Kidney epithelial cell (primary cell): Measurements from ENCODE around the gene MAPT. TPM values are rescaled to one million over a fixed set of nuclear protein-coding genes. Genes with fewer than 3 reads are reported as not detected.

Source experiments
- DNase-seq: peaks from one replicate; pipeline ENCODE4 v3.0.0-alpha.2; 2010; ENCODE audit warnings: low read depth
- H3K27me3 ChIP-seq: 2 replicates; pipeline ENCODE4 v1.6.0; 2011; ENCODE audit warnings: low read length; ENCODE audit not compliant: control insufficient read depth, insufficient read depth
- H3K36me3 ChIP-seq: 2 replicates; pipeline ENCODE4 v1.5.1; 2011; ENCODE audit warnings: low read length; ENCODE audit not compliant: control insufficient read depth, insufficient read depth
- H3K4me3 ChIP-seq: 2 replicates; pipeline ENCODE4 v1.5.1; 2011; ENCODE audit warnings: low read depth, mild to moderate bottlenecking, control low read depth, low read length
- CTCF ChIP-seq: IDR thresholded peaks from 2 replicates; pipeline ENCODE4 v1.5.1; 2011; ENCODE audit warnings: mild to moderate bottlenecking, moderate library complexity, low read length, control low read depth, inconsistent platforms; ENCODE audit not compliant: insufficient read depth, poor library complexity, severe bottlenecking
- total RNA-seq: library from RNA; depleted of rRNA; stranded (reverse); fragments of >200 nt; gene quantifications from 2 replicates; pipeline ENCODE4 v1.2.3, GENCODE V29; 2015

The MAPT gene
- total RNA-seq, 1 donor from 2014 or later, result 0.25 TPM

GRCh38 chr17:46038414-46038813 lies 144.1 kb downstream of the MAPT start:
- Histone ChIP-seq H3K27me3 (no peaks in the 10 kb centered on the region), H3K4me3 (no peak overlapping the region), H3K36me3 (no peaks in the 10 kb centered on the region)
- TF ChIP-seq CTCF, result no peak
- DNase-seq, result no peak

- Histone ChIP-seq H3K4me3 (no peak overlapping the region), H3K36me3 (no peaks in the 10 kb centered on the region), H3K27me3 (no peaks in the 10 kb centered on the region)
- TF ChIP-seq CTCF, result no peak
- DNase-seq, result no peak
Measured at GRCh38 chr17:46038937-46039336, 144.6 kb downstream of the MAPT start.

DNA sequence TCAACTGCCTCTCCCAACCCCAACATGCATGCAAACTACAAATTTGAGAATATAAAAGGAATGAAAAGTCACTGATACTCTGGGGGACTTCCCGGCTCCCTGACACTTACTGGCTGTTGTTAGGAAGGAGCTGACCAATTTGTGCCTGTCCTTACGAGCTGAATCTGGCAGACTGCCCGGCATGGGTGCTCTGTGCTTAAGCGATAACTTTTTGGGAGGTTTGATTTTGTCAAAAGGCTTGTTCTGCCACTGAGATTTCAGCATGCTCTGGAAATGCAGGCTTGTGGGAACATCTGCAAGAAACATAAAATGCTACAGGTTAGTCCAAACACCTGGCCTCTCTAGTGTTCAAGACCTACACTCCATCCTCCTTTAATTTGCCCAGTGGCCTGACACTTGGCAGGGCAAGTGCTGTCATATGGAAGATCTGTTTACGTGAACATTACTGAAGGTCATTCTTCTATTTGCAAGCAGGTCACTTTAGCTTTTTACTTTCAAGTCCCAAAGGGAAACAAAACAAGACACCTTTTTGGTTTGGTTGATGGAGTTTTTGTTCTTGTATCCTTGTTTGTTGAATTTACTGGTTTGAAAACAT lies 145.3 kb downstream of the MAPT start:
- H3K27me3 ChIP-seq, result no peaks in the 10 kb centered on the region
- TF ChIP-seq CTCF, result no peak
- H3K36me3 ChIP-seq, result no peaks in the 10 kb centered on the region
- DNase-seq, result no peak
- H3K4me3 ChIP-seq, result no peak overlapping the region

DNA sequence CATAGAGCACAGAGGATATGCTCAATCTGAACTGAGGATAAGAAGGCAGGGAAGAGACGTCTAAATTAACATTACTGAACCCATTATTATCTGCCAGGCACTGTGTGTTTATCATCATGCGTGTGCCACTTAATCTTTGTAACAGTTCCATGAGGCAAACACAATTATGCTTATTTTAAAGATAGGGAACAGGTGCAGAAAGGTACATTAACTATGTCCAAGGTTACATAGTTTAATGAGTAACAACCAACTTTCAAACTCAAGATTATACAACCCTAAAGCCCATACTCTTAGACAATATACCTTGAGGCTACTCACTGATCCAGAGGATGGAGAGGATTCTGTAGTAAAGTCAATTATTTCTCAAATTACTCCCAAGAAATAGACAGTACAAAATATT lies 147.9 kb downstream of the MAPT start:
- Histone ChIP-seq H3K27me3 (no peaks in the 10 kb centered on the region), H3K4me3 (no peak overlapping the region), H3K36me3 (peaks cover 2% of the 10 kb centered on the region)
- DNase-seq, result no peak
- TF ChIP-seq CTCF, result no peak

DNA sequence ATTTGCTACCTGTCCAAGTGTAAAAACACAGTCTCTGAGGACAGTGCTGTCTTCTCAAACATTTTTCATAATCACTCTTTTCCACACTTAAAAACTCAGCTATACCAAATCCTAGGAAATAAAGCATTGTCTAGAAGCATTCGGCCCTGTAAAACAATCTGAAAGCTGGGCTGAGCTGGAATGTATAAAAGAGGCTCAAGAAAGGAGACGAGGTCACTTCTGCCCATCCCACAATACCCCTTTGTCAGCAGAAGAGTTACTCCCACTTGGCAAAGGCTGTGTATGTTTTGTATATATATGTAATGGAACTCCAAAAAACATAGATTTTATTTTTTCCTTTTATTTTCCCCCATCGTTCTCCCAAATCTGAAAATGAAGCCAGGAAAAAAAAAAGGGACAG lies 148.6 kb downstream of the MAPT start:
- Histone ChIP-seq H3K4me3 (no peak overlapping the region), H3K36me3 (peaks cover 2% of the 10 kb centered on the region), H3K27me3 (no peaks in the 10 kb centered on the region)
- TF ChIP-seq CTCF, result no peak
- no peak for DNase-seq

GRCh38 chr17:46043606-46044005 lies 149.3 kb downstream of the MAPT start:
- H3K4me3 ChIP-seq, result no peak overlapping the region
- TF ChIP-seq CTCF, result no peak
- H3K36me3 ChIP-seq, result peaks cover 2% of the 10 kb centered on the region
- no peaks in the 10 kb centered on the region for H3K27me3 ChIP-seq
- no peak for DNase-seq
